Non-pigmented ciliary epithelial cell (primary cell): ENCODE data around the gene LIPC.
A peak's percentile ranks its signal among the peaks of the same experiment; 100 is the strongest.

Source experiments
- DNase-seq: peaks from one replicate; pipeline ENCODE4 v3.0.0-alpha.2; 2010; ENCODE audit warnings: low read depth

LIPC gene

GRCh38 chr15:58538225-58538727 lies 106.5 kb downstream of the LIPC start:
- DNase-seq: no peak

DNA sequence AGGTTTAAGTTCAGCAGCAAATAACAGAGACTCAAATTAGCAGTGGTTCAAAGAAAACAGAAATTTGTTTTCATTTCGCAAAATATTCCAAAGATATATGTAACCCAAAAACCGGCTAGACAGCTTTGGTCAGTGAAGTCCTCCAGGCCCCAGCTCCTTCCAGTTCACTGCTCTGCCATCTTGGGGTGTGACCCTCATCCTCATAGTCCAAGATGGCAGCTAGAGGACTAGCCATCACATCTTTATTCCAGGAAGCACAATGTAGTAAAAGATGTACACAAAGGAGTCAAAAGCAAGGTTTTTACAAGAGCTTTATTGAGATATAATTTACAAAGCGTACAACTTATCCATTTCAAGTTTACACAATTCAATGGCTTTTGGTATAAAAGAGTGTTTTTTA lies 107.1 kb downstream of the LIPC start:
- DNase-seq: no peak

GRCh38 chr15:58539548-58539947 lies 107.8 kb downstream of the LIPC start:
- no peak for DNase-seq

DNA sequence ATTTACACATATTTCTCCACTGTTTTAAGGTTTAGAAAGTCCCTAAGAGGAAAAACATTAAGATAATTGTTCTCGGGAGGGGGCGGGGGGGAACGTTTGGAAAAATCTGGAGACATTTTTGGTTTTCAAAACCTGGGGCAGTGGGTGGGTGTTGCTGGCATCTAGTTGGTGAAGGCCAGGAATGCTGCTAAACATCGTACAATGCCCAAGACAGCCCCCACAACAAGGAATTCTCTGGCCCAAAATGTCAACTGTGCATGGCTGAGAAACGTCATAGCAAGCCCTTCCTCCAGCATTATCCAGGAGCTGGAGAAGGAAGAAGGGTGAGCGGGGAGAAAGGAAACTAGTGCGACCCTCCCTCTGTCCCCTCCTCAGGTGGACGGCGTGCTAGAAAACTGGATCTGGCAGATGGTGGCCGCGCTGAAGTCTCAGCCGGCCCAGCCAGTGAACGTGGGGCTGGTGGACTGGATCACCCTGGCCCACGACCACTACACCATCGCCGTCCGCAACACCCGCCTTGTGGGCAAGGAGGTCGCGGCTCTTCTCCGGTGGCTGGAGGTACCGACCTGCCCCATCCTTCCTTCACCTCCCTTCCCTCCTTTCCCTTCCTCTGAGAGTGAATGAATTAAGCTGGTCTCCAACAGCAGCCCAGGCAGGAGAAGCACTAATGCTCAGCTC lies 109.8 kb downstream of the LIPC start:
- no peak for DNase-seq

GRCh38 chr15:58543664-58544335 lies 112.0 kb downstream of the LIPC start:
- DNase-seq: no peak

GRCh38 chr15:58544756-58545155 lies 113.0 kb downstream of the LIPC start:
- no peak for DNase-seq

GRCh38 chr15:58545307-58546065 lies 113.7 kb downstream of the LIPC start:
- no peak for DNase-seq

DNA sequence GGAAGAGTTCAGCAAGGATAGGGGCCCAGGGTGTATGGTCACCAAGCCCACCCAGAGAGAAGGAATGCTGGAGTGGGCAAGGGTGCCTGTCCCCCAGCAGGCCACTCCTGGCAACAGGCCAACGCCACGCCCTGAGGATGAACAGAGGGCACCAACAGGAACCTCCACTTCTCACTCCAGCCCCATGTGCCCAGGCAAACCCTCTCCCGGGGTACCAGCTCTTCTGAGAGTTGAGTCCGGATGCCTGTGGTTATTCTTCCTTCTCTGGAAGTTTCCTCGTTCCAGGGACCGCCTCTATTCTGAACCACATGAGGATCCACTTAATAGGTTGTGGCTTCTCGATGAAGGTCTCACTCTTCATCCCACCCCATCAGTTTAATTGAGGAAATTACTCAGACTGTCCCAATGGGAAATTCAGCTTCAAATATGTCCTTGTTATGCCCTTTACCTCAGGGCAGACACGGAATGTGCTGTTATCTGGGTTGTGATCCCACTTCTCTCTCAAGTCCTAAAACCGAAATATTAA lies 114.3 kb downstream of the LIPC start:
- DNase-seq: no peak

GRCh38 chr15:58546635-58547627 lies 115.1 kb downstream of the LIPC start:
- peak; percentile 83 for DNase-seq

- no peak for DNase-seq
Observed at GRCh38 chr15:58547628-58548307, 116.0 kb downstream of the LIPC start.

DNA sequence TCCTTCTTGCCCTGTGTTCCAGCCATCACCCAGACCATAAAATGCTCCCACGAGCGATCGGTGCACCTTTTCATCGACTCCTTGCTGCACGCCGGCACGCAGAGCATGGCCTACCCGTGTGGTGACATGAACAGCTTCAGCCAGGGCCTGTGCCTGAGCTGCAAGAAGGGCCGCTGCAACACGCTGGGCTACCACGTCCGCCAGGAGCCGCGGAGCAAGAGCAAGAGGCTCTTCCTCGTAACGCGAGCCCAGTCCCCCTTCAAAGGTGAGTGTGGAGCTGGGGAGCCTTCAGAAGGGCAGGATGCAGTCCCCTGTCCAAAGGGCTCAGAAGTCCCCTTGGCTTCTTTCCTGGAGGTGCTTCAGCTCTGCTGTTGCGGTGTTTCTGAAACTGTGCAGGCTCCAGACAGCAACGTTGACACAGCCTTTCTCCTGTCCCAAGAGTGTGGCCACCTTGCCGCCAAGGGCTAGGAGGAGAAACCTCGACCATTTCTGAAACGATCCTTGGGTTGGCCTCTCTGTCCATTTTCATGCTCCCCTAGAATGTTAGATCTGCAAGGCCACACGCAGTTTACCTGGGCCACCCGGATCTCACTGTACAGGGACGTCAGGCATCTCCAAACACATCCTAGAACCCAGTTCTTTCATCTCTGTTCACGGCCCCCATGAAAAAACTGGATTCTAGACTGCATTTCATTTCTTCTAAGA lies 116.7 kb downstream of the LIPC start:
- no peak for DNase-seq

DNA sequence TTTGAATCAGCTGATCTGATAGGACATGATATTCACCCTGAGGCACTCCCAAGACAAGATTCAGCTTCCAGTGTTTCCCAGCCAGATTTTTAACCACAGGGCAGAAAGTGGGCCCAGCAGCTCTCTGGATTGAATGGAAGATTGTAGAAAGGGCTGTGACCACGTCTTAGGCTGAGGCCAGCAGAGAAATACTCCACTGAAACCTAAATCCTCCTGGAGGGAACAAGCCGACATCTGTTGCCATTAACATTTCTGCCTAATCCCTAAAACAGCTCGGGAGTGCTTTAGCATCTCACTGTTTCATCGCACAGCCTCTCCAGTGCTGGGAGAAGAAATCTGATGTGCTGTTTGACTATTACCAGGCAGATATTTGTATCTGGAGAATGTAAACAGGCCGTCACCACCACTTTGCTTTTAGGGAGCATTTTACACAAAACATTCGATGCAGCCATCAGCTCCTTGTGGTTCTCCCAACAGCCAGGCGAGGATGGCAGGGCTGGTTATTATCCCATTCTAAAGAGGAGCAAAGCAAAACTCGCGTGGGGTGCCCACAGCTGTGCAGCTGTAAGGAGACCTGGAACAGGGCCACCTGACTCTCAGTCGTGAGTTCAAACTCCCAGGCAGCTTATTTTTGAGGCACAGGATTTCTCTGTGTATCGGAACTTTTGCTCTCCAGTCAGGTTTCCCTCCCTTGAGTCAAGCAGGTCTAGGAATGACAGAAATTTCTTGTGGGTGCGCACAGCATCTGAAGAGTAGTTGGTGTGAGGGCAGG lies 117.4 kb downstream of the LIPC start:
- DNase-seq: no peak

- no peak for DNase-seq
Observed at GRCh38 chr15:58549785-58550074, 117.9 kb downstream of the LIPC start.

DNA sequence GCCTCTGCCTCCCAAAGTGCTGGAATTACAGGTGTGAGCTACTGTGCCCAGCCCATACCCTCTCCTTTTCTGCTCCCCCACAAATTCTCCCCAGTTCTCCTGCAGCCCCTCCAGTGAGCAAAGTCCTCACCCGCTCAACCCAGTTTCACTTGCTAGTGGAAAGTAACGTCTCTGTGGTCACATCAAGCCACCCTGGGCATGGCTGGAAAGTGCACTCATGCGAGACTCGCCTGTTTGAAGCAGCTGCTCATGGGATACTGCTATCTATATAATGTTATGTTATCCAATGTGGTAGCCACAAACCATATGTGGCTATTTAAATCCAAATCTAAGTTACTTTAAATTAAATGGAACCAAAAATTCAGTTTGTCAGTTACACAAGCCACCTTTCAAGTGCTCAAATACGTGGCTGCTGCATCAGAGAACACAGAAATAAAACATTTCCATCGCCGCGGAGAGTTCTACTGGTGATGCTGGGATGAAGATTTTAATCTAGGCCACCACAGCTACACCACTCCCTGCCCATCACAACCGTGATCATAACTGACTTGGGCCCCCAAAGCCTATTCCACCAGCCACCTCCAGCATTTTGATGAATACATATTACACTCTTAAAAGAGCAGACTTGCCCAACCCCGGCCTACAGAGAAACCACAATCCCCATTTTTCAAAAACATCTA lies 119.4 kb downstream of the LIPC start:
- no peak for DNase-seq

DNA sequence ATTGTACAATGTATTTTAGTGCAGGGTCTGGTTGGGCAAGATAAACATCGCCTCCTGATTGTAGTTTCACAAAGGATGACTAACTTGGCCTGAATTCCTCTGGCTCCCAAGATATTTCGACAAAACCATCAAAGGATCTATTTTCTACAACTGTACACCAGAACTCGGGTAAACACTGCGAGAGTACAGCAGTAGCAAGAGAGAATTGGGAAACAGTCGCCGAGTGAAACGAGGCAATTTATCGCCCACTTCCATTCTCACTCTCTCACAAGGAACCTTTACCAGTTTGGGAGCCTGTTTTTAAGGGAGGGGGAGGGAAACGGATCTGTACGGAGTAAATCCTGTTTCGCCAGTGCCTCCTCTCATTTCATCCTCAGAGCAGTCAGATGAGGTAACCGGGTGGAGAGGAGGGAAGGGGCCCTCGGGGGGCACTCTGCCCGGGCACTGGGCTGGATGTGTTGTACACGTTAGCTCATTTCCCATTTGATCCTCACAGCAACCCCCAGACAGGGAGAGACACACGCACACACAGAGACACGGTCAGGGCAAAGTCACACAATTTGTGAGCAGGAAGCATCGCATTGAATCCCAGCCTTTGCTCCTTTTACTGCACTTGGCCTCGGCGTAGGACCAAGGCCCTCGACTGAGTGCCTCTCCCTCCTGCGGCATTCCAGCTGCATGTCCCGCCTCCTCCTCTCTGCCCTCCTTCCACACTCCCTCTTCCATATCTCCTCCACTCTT lies 120.1 kb downstream of the LIPC start:
- DNase-seq: peak; percentile 91

DNA sequence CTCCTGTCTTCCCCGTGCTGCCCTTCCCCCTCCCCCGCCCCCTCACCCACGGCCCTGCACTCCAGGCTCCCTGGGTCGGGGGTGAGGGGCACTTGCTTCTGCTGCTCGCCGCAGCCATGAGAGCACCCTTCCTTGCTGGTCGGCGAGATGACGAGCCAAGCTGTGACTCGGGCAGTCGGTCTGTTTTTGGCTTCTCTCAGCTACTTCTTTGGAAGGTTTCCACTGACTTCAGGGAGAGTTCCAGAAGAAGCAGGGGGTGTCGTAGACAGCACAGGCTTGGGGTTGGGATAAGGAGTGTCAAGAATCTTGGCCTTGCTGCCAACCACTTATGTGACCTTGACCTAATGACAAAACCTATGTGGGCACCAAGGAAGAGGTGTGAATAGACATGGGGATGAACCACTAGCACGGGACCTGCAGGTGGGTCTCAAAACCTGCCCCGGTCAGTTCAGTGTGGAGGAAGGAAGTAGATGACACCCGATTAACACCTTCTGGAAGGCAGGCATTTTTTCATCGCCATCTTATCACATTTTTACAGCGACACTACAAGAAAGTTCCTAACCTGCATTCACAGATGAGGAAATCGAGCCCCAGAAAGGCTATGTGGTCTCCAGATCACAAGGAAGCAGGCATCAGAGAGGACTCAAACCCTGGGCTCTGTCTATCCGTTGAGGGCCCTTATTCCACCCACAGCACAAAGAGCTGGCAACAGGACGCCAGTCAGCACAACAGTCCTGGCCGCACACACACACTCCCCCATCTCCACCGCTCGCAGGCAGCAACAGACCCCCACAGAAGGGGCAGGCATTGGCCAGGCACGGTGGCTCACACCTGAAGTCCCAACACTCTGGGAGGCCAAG lies 120.9 kb downstream of the LIPC start:
- DNase-seq: no peak

GRCh38 chr15:58553365-58553918 lies 121.7 kb downstream of the LIPC start:
- DNase-seq: no peak
